ENCODE measurements around the gene UQCC3.
"Not testable (repeated sequence)": the region's sequence is repeated elsewhere in the genome, so short reads cannot be mapped to it uniquely, and the experiment has no call there.

UQCC3 gene, protein sequence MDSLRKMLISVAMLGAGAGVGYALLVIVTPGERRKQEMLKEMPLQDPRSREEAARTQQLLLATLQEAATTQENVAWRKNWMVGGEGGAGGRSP

DNA sequence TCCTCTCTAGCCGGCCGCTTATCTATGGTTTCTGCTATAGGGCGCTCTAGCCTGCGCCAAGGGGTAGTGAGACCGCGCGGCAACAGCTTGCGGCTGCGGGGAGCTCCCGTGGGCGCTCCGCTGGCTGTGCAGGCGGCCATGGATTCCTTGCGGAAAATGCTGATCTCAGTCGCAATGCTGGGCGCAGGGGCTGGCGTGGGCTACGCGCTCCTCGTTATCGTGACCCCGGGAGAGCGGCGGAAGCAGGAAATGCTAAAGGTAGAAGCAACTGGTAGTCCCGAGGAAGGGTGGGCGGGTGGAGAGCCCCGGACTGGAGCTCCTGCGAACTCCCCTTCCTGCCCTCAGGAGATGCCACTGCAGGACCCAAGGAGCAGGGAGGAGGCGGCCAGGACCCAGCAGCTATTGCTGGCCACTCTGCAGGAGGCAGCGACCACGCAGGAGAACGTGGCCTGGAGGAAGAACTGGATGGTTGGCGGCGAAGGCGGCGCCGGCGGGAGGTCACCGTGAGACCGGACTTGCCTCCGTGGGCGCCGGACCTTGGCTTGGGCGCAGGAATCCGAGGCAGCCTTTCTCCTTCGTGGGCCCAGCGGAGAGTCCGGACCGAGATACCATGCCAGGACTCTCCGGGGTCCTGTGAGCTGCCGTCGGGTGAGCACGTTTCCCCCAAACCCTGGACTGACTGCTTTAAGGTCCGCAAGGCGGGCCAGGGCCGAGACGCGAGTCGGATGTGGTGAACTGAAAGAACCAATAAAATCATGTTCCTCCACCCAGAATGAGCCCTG is at the start of gene UQCC3, which contains the start of gene LBHD1:
TSS of gene UQCC3 (plus strand) at position 66 of the 782 bp plus-strand sequence. CDS start at position 139, 73 bp downstream.
TSS of gene LBHD1 (minus strand) at position 660 of the 782 bp plus-strand sequence. CDS start 2,236 bp downstream, outside the sequence.
- peak; percentile 90 to 93 (median 91) for DNase-seq

DNA sequence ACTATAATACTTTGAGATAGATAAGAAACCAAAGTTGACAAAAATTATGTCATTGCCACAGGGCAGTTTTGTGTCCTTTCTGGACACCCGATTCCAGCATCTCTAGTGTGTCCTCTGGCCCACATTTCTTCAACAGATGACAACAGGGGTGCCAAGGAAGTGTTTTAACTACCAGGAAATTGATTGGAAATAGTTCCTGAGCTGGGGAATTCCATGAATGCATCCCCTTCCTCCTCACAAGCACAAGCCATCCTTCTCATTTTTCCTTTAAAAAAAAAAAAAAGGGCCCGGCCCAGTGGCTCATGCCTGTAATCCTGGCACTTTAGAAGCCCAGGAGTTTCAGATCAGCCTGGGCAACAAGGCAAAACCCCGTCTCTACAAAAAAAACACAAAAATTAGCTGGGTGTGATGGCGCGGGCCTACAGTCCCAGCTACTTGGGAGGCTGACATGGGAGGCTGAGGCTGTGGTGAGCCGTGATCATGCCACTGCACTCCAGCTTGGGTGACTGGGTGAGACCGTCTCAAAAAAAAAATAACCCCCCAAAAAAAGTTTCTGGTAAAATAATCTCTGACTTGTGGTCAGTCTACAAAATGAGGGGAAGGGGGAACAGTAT is 48.9 kb upstream of the UQCC3 start:
- DNase-seq = no peak

DNA sequence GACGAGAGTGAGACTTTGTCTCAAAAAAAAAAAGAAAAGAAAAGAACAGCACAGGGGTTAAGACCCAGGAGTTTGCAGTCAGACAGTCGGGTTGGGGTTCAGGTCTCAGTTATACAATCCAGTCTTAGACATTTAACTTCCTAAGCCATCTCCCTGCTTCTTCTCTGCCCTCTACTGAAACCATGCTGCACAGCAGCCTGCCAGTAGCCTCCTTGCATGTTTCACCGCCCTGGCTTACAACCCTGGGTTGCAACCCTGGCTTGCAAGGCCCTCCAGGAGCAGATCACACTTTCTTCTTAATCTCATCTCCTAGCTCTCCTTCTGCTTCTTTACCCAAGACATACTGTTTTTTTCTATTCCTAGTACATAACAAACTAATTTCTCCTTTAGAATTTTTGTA is 43.8 kb upstream of the UQCC3 start:
- DNase-seq = no peak

DNA sequence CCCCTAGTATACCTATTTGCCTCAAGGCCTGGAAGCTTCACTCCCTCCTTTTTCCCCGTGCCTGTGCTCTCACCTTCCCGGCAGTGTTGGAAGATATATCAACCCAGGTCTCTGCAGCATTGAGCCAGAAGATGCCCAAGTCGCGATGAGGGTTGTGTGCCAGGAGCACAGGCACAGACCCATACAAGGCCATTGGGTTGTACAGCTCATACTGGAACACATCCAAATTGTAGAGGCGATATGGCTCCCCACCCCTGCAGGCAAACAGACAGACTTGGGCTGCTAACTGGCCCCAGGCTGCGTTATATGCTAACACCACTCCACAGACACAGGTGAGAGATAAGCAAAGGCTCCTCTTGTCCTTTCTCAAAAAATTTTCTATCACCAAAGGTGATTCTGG is 39.0 kb upstream of the UQCC3 start:
- no peak for DNase-seq

DNA sequence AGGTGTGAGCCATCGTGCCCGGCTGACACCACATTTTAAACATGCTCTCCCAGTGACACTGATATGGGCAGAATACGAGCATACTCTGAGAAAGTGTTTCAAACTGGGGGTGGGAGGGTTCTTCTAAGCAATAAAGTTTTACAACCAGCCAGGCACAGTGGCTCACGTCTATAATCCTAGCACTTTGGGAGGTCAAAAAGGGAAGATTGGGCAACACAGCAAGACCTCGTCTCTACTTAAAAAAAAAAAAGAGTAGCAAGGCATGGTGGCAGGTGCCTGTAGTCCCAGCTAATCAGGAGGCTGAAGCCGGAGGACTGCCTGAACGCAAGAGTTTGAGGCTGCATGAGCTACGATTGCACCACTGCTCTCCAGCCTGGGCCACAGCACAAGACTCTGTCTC is 27.3 kb upstream of the UQCC3 start:
- no peak for DNase-seq

DNA sequence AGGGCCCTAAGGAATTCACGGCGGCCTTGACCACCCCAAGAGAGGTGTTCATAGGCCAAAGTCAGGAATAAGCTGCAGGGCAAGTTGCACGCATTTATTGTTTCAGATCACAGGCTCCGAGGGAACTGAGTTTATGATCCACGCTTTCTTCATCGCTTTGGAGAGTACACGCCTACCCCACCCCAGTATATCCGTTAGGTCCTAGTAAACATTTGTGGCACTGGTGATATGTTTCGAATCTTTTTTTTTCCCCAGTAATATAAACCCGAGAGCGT is 25.9 kb upstream of the UQCC3 start:
- no peak for DNase-seq

DNA sequence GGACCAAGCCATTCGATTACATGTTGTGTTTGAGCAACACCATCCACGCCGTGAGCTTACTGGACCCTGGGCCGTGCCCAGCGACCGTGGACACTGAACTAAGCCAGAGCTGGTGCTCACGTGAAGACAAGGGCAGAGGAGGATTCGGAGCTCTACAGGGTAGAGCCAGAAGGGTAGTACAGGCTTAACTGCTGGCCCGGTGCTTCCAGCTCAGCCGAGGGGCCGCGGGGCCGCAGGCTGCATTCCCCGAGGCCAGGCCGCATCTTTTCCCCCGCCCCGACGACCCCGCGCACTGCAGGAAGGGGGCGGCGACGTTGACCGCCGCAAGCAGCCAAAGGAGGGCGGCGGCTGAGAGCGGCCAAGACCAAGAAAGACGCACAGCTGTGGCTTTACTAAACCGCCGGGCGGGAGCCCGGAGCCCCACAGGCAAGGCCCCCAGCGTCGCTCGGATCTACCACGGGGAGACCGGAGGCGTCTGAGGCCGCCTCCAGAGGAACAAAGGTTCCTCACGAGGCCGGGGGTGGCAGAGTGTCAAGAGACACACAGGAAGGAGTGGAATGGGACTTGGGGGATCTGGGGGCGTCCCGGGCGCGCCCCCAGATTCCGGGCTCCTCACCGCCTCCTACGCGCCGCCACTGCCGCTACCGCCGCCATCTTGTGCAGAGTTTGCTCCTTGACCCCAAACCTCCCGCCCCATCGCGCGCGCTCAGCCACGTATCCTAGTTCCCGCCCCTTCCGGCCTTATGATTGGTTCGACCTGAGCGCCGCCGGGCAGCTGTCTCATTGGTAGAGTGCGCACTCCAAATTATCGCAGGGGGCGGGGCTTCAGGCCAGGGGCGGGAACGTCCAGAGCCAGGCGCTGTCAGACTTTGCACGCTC is 25.3 kb upstream of the UQCC3 start, which contains the start of gene GANAB:
TSS of gene GANAB (minus strand) at position 668 of the 879 bp plus-strand sequence. CDS start at position 654, 14 bp downstream.
- peak; percentile 98 to 99 (median 98) for DNase-seq

DNA sequence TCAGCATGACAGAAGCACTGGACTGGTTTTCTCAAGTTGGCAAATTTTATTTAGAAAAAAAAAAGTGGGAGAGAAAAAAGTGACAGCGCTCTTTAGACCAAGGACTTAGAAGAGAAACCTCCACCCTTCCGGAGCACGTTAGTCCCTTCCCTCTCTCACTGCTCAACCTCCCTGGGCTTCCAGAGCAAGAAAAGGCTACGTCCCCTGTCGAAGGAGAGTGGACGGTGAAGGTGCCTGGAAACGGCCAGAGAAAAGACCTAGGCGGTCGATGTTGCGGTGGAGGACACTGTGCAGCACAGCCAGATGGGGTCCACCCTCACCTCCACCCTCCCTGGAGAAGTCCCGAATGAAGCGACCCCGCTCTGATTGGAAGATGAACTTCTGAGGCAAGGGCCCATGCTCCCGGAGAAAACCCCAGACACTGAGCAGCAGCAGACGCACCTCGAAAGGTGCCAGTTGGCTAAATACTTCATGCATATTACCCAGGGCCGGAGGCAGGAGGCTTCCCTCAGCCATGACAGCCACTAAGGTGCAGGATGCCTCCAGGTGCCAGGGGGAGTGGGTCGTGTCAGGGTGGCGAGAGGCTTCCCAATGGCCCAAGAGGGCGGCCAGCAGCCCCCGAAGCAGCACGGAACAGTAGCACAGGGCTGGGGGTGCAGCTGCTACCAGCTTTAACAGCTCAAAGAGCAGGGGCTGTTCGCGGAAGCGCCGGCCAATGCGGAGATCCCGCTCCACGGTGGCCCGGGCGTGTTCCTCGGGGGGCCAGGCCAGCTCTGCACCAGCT is 24.5 kb upstream of the UQCC3 start:
- no peak for DNase-seq

DNA sequence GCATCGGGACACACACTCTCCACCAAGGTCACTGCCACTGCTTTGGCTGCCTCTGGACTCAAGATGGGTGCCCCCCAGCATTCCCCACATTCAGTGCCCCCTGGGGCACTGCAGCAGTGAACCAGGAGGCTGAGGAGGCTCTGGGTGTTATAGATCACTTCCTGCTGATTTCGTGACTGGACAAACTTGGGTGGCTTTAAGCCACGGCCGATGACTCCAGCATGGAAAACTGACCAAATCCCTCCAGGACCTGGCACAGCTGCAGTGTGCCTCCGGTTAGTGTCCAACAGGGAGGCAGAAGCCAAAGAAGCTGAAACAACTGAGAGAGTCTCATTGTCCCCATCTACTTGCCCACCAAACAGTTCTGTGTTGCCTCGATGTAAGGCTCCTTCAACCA is 23.9 kb upstream of the UQCC3 start:
- no peak for DNase-seq

DNA sequence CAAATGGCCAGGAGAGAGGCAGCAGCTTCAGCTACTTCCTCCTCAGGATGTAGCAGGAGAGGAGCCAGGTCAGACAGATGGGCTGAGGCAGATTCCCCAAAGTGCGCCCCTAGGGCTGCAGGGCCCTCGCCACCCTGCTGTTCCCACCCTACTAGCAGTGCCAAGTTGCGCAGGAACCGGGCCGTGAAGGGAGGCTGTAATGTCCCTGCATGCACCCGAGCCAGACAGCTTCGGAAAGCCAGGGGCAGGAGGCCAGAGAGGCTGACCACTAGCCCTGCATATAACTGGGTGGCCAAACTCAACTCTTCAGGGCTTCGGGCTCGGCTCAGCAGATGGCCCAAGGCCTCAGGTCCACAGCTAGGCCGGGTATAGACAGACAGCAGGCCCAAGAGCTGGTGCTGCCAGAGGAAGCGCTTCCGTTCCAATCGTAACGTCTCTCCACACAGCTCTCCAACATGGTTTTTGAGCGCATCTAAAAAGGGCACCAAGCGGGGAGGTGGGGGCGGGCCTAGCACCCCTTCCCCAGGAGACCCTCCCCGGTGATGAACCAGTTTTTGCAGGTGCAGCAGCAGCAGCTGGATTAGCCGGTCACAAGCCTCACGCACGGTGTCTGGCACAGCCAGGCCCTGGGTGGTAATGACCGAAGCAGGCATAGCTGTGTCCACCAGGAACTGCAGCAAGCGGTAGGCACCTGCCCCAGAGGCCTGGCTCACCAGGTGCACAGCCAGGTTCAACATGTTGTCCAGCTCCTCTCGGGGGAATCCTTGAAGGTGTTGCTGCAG is 23.1 kb upstream of the UQCC3 start:
- no peak for DNase-seq

DNA sequence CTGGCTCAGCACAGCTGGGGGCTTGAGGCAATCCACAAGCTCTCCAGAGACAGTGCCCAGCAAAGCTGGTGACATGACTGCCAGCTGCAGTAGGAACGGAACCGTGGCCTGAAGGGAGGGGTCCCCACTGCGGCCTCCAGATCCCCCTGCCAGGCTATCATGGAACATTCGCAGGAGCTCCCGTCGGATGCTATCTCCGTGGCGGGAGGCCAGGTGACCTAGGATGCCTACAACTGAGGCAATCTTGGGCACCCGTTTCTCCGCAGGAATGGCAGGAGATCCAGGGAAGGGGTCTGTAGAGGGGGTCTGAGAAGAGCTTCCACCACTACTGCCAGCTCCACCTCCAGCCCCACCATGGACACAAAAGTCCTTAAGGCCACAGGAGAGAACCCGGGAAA is 22.5 kb upstream of the UQCC3 start:
- DNase-seq = no peak

DNA sequence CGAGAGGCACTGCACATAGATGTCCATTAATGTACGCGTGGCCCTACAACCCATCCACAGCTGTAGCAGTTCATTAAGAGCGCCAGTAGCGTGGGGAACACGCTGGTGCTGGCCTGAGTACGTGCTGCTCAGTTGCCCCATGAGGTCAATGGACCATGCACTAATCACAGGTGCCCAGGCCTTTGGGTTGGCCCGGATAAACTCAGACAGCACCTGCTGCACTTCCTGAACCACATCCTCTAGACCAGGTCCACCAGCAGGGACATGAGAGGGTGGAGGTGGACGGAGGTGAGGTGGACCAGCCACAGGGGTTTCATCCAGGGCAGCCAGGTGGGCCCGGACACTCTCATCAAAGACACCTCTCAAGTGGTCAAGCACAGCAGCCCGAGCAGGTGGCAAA is 22.0 kb upstream of the UQCC3 start:
- DNase-seq = no peak

DNA sequence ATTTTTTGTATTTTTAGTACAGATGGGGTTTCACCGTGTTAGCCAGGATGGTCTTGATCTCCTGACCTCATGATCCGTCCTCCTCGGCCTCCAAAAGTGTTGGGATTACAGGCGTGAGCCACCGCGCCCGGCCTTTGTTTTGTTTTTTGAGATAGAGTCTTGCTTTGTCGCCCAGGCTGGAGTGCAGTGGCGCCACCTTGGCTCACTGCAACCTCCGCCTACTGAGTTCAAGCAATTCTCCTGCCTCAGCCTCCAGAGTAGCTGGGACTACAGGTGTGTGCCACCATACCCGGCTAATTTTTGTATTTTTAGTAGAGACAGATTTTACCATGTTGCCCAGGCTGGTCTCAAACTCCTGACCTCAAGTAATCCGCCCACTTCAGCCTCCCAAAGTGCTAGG is 21.2 kb upstream of the UQCC3 start:
- not testable (repeated sequence) for DNase-seq

DNA sequence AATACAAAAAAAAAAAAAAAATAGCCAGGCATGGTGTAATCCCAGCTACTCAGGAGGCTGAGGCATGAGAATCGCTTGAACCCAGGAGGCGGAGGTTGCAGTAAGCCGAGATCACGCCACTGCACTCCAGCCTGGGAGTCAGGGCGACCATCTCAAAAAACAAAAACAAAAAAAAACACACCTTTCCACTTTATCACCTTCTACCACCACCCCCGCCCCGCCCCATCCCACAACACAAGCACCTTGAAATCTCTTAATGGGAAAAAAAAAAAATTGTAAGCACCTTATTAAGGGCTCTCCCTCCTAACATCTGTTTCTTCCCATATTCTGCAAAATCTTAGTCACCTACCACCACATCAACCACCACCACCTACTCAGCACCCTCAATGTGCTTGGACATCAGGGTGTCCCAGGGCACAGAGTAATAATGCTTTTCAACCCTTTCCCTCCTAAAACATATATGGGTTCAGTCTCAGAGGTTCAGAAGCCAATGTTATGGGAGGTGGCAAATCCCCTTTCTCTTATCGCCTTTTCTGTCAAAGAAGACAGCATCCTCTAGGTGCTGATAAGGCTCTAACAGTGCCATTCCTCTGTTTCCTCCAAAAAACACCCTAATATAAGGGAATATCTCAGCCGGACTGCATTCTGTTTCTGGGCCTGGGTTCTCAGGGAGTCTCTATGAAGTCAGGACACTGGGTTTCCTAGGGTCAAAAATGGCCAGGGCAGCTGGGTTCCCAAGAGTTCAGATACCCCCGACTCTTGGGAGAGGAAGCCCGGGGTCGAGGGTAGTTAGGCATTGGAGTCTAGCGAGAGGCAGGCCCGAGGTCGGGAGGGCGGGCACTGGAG is 19.1 kb upstream of the UQCC3 start:
- no peak for DNase-seq

DNA sequence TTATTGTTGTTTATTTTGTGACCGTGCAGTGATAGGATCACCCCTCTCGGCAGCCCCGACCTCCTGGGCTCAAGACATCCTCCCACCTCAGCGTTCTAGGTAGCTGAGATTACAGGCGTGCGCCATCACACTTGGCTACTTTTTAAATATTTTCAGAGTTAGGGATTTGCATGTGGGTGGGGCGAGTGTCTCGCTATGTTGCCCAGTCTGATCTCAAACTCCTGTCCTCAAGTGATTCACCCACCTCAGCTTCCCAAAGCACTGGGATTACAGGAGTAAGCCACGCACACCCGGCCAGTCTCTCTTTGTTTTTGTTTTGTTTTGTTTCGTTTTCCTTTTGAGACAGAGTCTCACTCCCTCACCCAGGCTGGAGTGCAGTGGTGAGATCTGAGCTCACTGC is 17.2 kb upstream of the UQCC3 start:
- no peak for DNase-seq

DNA sequence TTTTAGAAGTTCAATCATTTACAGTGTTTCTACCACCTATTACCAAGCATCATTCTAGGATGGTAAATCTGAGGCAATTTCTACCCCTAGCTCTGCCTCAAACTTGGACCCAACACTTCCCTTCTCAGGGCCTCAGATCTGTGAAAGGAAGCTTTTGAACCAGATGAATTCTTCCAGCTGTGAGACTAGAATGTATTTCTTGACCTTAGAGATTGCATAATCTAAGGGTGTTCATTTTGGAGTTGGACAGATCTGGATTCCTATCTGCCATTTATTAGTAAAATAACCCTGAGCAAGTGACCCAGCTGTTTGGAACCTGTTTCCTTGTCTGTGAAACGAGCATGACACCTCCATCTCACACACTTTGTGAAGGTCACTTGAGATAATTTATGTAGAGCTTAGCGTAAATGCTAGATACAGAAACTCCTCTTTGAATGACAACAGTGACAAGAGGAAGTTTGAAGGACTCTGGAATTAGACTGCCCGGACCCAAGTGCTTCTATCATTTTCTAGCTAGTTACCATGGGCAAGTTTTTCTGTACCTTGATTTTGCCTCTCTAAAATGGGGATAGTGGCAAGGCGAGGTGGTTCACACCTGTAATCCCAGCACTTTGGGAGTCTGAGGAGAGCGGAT is 14.6 kb upstream of the UQCC3 start:
- no peak for DNase-seq

DNA sequence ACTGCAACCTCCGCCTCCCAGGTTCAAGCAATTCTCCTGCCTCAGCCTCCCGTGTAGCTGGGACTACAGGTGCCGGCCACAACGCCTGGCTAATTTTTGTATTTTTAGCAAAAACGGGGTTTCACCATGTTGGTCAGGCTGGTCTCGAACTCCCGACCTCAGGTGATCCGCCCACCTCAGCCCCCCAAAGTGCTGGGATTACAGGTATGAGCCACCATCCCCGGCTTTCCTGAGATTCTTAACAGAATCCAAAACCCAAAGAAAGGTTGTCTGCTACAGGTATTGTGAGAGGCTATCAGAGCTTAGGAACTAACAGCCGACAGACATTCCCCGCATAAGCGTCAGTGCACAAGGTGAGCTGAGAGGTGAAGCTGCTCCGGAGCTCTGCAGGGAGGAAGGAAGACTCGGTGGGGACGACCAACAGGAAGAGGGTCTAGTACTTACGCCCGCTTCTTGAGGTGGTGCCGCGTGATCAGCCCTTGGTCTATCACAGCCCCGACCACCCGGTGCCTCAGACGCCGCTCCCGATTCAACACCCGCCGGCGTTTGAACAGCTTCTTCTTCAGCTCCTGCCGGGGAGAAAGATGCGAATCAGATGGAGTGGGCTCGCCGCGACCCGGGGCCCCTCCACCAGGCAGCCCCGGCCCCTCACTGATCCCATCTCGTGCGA is 6.9 kb upstream of the UQCC3 start:
- DNase-seq = peak; percentile 61 to 94 (median 93)

DNA sequence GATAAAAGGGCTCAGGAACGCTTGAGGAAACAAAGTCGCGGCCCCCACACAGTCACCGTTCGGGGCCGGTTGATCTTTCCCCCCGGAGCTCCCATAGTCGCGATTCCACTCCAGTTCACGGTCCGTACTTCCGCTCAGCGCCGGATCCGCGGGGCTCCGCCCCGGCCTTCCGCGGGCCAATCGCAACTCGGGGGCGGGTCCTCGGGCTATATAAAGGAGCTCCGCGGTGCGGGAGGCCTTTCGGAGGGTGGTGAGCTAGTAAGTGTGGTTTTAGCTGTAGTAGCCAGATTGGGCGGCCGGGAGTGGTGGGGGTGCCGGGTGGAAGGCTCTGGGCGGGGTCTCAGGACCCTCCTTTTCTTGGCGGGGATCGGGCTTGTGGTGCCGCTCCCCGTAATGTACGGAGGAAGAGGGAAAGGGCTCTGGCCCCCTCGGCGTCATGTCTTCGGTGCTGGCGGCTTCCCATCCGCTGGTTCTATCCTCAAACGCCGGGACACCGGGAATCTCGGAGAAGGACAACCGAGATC is 6.3 kb upstream of the UQCC3 start, which contains the start of the genes C11orf98 and CSKMT:
TSS of gene C11orf98 (minus strand) at position 136 of the 524 bp plus-strand sequence. CDS start at position 95, 41 bp downstream.
TSS of gene CSKMT (plus strand) at position 238 of the 524 bp plus-strand sequence. CDS start 568 bp downstream, outside the sequence.
- DNase-seq = peak; percentile 94 to 97 (median 96)

All from NCI-H1417 (cell line).